Activated CD8-positive, alpha-beta memory T cell treated with anti-CD3 and anti-CD28 coated beads, Interleukin-2, amount 50 U/mL, for 1 hour (primary cell): ENCODE measurements around the gene SAA1.

Experiments
- DNase-seq: peaks from one replicate; pipeline ENCODE4 v3.0.0-alpha.2; 2020; ENCODE audit errors: extremely low read depth

Gene SAA1

GRCh38 chr11:18310800-18311340 is 44.8 kb downstream of the SAA1 start:
- no peak for DNase-seq

GRCh38 chr11:18312012-18312411 is 45.9 kb downstream of the SAA1 start:
- DNase-seq, result no peak

DNA sequence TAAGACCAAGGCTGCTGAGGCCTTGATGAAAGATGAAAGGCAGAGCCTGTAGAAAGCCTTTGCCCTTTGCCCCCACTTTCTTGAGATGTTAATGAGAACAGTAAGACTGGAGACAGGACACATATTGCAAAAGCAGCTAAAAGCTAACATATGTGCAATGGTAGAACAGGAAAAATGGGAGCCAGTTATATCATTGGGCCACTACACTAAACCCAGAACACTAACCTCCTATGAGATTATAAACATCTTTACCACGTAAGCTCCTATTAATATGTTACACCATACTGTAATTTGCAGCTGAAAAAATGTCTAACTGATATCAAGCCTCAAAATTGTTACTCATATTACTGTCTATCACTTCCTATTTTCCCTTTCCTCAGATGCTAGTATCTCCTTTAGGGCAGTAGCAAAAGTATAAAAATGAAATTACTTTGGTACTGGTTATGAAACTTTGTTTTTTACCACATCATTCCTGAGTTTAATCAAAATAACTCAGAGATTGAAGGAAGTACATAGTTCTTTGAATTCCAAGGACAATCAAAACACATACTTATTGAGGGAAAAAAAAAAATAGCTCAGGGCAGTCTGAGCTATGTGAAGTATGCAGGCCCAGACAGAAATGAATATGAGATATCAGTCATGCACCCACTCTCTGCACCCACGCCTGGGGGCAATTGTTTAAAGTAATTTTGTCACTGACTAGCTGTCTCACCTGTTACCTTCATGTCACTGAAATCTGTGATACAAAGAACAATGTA is 46.8 kb downstream of the SAA1 start:
- DNase-seq, result no peak

DNA sequence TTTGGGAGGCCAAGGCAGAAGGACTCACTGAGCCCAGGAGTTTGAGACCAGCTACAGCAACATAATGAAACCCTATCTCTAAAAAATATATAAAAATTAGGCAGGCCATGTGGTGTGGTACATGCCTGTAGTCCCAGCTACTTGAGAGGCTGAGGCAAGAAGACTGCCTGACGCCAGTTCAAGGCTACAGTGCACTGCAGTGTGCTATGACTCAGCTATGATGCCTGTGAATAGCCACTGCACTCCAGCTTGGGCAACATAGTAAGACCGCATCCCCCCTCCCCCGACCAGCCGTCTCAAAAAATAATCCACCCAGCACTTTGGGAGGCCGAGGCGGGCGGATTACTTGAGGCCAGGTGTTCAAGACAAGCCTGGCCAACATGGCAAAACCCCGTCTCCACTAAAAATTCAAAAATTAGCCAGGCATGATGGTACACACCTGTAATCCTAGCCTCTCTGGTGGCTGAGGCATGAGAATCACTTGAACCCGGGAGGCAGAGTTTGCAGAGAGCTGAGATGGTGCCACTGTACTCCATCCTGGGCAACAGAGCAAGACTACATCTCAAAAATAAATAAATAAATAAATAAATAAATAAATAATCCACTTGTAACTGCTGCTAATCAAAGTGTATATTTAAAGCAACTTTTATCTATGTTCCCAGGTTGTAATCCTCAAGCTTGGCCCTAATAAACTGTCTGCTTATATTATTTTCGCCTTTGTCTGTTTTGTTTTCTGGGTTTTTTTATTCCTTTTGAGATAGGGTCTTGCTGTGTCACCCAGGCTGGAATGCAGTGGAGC is 48.1 kb downstream of the SAA1 start:
- DNase-seq, result no peak

DNA sequence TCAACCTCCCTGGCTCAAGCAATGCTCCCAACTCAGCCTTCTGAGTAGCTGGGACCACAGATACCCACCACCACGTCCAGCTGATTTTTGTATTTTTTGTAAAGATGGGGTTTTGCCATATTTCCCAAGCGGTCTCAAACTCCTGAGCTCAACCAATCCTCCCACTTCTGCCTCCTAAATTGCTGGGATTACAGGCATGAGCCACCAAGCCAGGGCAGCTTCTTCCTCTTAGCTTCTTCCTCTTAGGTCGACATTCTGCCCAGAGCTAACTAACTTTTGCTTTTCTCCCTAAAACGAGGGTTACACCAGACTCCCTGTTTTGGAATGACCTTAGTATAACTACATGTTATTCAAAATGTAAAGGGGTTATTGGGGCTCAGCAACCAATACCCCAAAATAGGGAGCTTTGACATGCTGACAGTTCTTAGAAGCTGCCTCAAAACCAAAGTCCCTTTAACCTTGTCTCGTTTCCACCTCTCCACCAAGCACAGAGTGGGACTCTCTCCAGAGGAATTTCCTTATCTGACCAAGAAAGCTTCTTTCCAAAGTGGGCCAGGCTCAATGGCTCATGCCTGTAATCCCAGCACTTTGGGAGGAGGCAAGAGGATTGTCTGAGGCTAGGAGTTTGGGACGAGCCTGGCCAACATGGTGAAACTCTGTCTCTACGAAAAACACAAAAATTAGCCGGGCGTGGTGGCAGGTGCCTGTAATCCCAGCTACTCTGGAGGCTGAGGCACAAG is 48.9 kb downstream of the SAA1 start:
- no peak for DNase-seq

DNA sequence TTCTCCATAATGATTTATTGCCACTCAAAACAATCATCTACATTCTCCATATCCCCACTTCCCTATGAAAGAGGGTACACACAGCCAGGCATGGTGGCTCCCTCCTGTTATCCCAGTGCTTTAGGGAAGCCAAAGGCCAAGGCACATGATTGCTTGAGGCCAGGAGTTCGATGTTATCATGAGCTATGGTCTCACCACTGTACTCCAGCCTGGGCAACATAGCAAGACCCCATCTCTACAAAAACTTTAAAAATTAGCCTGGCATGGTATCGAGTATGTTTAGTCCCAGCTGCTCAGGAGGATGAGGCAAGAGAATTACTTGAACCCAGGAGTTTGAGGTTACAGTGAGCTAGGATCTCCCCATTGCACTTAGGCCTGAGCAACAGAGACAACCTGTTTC is 49.8 kb downstream of the SAA1 start:
- DNase-seq, result no peak

GRCh38 chr11:18317551-18317950 is 51.5 kb downstream of the SAA1 start:
- DNase-seq, result no peak
